ENCODE results near the gene ERRFI1.
A peak's percentile ranks its signal among the peaks of the same experiment; 100 is the strongest.
"Not testable (repeated sequence)": the region's sequence is repeated elsewhere in the genome, so short reads cannot be mapped to it uniquely, and the experiment has no call there.

ERRFI1 gene, protein sequence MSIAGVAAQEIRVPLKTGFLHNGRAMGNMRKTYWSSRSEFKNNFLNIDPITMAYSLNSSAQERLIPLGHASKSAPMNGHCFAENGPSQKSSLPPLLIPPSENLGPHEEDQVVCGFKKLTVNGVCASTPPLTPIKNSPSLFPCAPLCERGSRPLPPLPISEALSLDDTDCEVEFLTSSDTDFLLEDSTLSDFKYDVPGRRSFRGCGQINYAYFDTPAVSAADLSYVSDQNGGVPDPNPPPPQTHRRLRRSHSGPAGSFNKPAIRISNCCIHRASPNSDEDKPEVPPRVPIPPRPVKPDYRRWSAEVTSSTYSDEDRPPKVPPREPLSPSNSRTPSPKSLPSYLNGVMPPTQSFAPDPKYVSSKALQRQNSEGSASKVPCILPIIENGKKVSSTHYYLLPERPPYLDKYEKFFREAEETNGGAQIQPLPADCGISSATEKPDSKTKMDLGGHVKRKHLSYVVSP

DNA sequence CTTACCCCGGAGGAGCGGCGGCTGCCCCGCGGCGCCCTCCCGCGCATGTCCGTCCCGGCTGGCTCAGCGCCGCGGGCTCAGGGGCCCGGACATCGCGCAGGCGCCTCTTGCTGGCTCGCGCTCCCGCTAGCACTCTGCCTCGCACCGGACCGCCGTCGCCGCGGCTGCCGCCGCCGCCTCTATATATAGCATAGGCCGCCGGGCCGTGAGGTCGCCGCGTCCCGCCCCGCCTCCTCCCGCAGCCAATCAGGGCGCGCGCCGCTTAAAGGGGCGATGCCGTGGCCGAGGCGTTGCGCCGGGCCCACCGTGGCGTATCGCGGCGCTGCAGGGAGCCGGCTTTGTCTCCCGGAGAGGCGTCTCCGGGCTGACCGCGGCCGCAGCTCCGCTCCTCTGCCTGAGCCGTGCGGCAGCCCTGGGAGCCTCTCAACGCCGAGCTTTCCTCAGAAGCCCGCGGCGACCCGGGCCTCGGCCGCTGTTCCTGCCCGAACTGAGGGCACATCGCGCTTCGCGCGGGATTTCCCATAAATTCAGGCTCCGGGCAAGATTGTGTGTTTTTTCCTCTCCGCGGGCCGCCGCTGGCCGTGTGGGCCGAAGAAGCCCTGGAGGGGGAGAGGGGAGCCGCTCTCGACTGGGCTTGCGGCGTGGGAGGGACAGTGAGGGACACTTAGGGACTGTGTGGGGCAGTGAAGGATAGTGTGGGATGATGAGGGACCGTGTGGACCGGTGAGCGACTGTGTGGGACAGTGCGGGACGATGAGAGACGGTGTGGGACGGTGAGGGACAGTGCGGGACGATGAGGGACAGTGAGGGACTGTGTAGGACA lies at the start of gene ERRFI1:
Gene ERRFI1, minus strand, starts transcription at position 157 of the 823 bp plus-strand sequence. CDS start 10,690 bp downstream, outside the sequence.
- DNase-seq (ENCODE audit: insufficient read length, low spot score) (no peak), FAIRE-seq (peak; percentile 43)
- peak; percentile 95 for TF ChIP-seq POLR2A (IDR thresholded peaks at IDR 0.05; ENCODE audit: low read depth, low read length)

DNA sequence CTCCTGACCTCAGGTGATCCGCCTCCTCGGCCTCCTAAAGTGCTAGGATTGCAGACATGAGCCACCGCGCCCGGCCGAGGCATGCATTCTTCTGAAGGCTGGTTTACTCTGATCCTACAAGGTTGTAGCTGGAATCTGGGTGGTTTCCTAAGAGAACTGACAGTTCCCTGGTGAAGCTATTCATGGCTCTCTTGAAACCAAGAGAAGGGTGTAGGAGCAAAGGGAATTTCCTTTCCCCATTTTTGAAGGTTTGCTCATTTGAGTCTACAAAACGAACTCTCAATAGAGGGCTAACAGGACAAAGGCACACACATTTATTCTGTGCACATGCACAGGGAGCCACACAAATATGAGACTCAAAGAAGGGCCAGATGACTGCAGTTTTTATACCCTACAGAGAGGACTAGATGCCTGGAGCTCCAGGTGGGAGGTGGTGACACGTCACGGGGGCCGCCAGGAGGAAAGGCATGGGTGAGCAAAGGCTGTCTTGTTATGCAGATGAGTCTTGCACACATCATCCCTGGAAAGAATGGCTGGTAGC lies 49.5 kb upstream of the ERRFI1 start:
- DNase-seq (ENCODE audit: insufficient read length, low spot score) (no peak), FAIRE-seq (no peak)
- no peak for TF ChIP-seq POLR2A (IDR thresholded peaks at IDR 0.05; ENCODE audit: low read depth, low read length)

DNA sequence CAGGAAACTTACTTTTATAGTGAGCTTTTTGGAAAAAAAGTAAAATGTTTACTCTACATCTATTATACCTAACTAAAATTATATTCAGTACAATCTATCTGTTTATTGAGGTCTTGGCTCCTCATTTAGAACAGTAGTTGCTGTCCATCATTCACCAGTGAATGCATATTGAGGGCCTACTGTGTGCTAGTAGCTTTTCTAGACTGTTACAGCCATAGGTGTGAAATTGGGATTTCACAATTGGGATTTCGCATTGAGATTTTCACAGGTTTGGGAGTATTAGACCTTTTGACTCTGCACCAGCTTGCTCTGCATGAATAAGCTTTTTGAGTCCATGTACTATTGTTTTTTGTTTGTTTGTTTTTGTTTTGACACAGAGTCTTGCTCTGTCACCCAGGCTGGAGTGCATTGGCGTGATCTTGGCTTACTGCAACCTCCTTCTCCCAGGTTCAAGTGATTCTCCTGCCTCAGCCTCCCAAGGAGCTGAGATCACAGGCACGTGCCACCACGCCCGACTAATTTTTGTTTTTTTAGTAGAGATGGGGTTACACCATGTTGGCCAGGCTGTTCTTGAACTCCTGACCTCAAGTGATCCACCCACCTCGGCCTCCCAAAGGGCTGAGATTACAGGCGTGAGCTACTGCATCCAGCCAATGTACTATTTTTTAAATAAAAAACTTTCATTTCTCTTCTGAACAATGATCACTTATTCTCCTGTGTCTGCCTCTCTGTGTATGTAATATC lies 47.2 kb upstream of the ERRFI1 start:
- TF ChIP-seq POLR2A (IDR thresholded peaks at IDR 0.05; ENCODE audit: low read depth, low read length): no peak
- FAIRE-seq (no peak), DNase-seq (ENCODE audit: insufficient read length, low spot score) (no peak)

DNA sequence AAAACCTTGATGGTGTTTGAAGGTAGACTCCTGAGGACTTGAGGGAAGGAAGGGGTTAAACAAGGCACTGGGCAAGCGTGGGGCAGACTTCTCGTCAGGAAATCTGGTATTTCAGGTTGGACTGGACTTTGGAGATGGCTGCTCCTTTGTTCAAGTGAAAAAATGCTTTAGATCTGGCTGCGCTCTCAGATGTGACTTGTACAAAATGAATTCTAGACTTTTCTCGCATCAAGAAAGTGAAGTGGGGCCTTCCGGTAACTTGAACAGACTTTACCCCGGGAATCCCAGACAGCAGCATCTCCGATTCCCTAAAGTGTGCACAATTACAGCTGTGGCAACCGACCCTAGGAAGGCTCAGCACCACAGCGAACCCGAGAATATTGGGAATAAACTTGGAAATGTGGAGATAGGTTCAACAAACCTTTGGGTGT lies 44.3 kb upstream of the ERRFI1 start:
- no peak for TF ChIP-seq POLR2A (IDR thresholded peaks at IDR 0.05; ENCODE audit: low read depth, low read length)
- no peak for DNase-seq (ENCODE audit: insufficient read length, low spot score)
- no peak for FAIRE-seq

DNA sequence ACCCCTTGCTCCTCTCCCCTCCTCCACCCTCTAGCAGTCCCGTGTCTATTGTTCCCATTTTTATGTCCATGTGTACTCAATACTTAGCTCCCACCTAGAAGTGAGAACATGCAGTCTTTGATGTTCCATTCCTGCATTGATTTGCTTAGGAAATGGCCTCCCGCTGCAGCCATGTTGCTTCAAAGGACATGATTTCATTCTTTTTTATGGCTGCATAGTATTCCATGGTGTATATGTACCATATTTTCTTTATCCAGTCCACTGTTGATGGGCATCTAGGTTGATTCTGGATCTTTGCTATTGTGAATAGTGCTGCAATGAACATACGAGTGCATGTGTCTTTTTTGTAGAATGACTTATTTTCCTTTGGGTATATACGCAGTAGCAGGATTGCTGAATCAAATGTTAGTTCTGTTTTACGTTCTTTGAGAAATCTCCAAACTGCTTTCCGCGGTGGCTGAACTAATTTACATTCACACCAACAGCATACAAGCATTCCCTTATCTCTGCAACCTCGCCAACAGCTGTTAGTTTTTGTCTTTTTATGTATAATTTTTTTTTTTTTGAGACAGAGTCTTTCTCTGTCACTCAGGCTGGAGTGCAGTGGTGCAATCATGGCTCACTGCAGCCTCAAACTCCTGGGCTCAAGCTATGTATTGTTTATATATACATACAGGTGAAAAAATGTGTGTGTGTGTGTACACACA lies 43.7 kb upstream of the ERRFI1 start:
- DNase-seq (ENCODE audit: insufficient read length, low spot score); FAIRE-seq: not testable (repeated sequence)

DNA sequence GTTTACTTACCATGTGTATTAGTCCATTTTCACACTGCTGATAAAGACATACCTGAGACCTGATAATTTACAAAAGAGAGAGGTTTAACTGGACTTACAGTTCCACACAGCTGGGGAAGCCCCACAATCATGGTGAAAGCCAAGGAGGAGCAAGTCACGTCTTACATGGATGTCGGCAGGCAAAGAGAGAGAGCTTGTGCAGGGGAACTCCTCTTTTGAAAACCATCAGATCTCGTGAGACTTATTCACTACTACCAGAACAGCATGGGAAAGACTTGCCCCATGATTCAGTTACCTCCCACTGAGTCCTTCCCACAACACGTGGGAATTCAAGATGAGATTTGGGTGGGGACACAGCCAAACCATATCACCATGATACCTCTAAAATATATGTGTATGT lies 39.3 kb upstream of the ERRFI1 start:
- no peak for TF ChIP-seq POLR2A (IDR thresholded peaks at IDR 0.05; ENCODE audit: low read depth, low read length)
- DNase-seq (ENCODE audit: insufficient read length, low spot score) (no peak), FAIRE-seq (no peak)

DNA sequence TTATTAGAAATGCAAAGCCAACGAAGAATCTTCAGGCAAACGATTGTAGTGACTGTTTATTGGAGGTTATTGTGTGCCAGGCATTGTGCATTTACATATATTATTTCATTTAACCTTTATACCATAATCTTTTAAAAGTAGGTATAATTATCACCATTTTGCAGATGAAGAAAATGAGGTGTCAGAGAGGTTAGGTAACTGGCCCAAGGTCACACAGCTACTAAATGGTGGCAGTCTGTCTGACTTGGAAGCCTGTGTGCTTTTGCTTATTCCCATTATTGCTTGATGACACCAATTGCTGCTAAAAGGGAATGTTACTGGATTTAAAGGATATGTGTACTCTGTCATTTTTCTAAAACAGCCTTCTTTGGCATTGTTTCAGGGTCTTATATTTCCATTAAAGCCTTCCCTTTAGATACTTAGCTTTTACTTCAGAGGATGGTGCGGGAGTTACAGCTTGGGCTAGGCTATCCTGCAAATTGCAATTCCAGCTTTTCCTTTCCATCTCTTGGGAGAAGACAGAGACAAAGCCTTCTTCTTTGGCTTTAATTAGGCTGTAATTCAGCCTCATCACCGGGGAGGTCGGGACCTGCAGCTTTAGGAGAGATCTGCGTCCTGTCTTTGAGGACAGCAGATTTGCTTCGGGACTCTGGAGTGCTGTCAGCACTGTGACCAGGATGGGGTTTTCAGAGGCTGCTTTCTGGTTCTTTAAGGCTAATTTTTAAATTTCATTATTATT lies 37.4 kb upstream of the ERRFI1 start:
- FAIRE-seq (no peak), DNase-seq (ENCODE audit: insufficient read length, low spot score) (no peak)

DNA sequence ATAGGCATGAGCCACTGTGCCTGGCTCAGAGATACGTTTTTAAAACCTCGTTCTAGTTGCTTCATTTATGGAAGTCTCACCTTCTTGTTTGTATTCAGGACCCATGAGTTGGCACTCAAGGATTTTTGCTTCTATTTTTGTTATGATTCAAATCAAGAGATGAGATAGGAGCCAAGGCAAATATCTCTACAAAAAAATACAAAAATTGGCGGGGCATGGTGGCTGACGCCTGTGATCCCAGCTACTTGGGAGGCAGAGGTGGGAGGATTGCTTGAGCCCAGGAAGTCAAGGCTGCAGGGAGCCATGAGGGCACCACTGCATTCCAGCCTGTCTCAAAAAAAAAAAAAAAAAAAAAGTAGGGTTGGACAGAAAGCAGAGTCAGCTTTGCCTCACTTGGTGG lies 36.8 kb upstream of the ERRFI1 start:
- no peak for TF ChIP-seq POLR2A (IDR thresholded peaks at IDR 0.05; ENCODE audit: low read depth, low read length)
- DNase-seq (ENCODE audit: insufficient read length, low spot score): no peak
- no peak for FAIRE-seq

More for the DNA sequence above, 37.4 kb upstream of the ERRFI1 start:
- no peak for TF ChIP-seq POLR2A (IDR thresholded peaks at IDR 0.05; ENCODE audit: low read depth, low read length)

DNA sequence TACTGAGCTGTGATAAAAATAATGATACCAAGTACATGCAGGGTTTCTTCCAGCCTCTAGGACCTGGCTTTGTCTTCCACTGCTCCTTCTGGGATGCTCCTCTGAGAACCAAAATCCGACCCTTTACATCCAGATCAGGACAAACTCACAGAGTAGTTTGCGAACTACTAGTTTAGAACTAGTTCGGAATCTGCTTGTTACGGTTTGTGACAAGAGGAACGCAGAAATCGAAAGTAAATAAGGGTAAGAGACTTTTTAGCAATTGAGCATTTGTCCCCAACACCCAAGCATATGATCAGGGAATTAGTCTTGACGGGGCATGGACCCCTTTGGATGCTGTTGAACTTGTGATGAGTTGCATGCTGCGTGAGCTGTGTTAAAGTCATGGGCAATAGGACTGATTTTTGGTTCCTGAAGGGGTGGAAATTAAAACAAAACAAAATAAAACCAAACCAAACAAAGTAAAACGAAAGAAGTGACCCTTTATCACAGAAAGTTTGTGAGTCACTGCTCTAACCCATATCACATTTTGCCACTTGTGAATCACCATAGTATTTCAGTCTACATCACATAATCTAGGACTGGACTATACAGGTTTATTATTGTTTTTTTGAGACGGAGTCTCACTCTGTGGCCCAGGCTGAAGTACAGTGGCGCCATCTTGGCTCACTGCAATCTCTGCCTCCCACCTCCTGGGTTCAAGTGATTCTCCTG lies 35.7 kb upstream of the ERRFI1 start:
- TF ChIP-seq POLR2A (IDR thresholded peaks at IDR 0.05; ENCODE audit: low read depth, low read length): no peak
- DNase-seq (ENCODE audit: insufficient read length, low spot score): no peak
- FAIRE-seq: no peak

DNA sequence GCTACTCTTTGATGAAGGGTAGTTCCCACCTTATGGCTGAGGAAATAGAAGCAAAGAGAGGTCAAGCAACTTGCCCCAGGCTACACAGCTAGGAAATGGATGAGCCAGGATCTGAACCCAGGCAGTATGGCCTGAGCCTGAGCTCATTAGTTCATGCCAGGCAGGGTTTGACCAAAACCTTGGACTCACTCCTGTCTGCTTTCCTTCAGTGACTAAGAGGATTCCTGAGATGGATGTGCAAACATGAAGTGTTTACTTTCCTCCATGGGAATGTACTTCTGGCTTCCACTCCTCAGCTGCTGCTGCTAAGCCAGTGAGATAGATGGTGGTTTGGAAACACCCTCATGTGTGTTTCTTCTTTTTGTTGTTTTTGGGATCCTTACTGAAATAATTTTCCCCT lies 35.1 kb upstream of the ERRFI1 start:
- TF ChIP-seq POLR2A (IDR thresholded peaks at IDR 0.05; ENCODE audit: low read depth, low read length): no peak
- FAIRE-seq: peak; percentile 83
- DNase-seq (ENCODE audit: insufficient read length, low spot score): peak; percentile 39

DNA sequence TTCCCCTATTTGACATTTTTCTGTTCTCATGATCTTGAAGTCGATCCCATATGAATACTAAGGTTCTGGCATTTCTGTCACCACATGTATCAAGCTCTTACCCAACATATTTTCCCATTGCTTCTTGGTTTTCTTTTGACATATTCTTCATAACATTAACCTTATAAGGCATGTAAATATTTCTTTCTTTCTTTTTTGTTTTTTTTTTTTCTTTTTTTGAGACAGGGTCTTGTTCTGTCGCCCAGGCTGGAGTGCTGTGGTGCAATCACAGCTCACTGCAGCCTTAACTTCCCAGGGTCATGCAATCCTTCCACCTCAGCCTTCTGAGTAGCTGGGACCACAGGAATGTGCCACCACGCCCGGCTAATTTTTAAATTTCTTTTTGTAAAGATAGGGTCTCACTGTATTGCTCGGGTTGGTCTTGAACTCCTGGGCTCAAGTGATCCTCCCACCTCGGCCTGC lies 33.1 kb upstream of the ERRFI1 start:
- FAIRE-seq (no peak), DNase-seq (ENCODE audit: insufficient read length, low spot score) (no peak)
- no peak for TF ChIP-seq POLR2A (IDR thresholded peaks at IDR 0.05; ENCODE audit: low read depth, low read length)

DNA sequence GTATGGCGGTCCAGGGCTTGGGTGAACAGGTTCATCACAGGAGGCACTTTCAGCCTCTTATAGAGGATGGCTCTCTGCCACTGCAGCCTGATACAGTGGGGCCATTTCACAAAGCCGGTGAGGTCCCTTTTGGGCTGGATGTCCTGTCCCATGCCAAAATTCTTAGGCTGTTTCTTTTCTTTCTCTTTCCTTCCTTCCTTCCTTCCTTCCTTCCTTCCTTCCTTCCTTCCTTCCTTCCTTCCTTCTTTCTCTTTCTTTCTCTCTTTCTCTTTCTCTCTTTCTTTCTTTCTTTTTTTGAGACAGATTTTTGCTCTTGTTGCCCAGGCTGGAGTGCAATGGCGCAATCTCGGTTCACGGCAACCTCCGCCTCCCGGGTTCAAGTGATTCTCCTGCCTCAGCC lies 31.7 kb upstream of the ERRFI1 start:
- not testable (repeated sequence) for DNase-seq (ENCODE audit: insufficient read length, low spot score); FAIRE-seq

Data from H54 (cell line).